ENCODE measurements around the gene ERO1B. TPM values are rescaled to one million over a fixed set of nuclear protein-coding genes. Genes with fewer than 3 reads are reported as not detected.

The ERO1B gene
- total RNA-seq, 1 donor from 2014 or later: 15.4 TPM

GRCh38 chr1:236242568-236242967, 39.2 kb downstream of the ERO1B start:
- Mint-ChIP-seq H3K27me3 (no peaks in the 10 kb centered on the region), H3K36me3 (ENCODE audit: insufficient read depth) (no peaks in the 10 kb centered on the region), H3K4me3 (ENCODE audit: low read depth) (no peak overlapping the region), H3K4me1 (ENCODE audit: low read depth) (no peaks in the 10 kb centered on the region), H3K27ac (no peak overlapping the region), H3K9me3 (ENCODE audit: low read depth) (no peaks in the 10 kb centered on the region)
- DNase-seq (ENCODE audit: low spot score, unreplicated experiment): no peak
- TF ChIP-seq, protein P1, sequence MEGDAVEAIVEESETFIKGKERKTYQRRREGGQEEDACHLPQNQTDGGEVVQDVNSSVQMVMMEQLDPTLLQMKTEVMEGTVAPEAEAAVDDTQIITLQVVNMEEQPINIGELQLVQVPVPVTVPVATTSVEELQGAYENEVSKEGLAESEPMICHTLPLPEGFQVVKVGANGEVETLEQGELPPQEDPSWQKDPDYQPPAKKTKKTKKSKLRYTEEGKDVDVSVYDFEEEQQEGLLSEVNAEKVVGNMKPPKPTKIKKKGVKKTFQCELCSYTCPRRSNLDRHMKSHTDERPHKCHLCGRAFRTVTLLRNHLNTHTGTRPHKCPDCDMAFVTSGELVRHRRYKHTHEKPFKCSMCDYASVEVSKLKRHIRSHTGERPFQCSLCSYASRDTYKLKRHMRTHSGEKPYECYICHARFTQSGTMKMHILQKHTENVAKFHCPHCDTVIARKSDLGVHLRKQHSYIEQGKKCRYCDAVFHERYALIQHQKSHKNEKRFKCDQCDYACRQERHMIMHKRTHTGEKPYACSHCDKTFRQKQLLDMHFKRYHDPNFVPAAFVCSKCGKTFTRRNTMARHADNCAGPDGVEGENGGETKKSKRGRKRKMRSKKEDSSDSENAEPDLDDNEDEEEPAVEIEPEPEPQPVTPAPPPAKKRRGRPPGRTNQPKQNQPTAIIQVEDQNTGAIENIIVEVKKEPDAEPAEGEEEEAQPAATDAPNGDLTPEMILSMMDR (IDR thresholded peaks at IDR 0.05; ENCODE audit: unreplicated experiment): no peak

DNA sequence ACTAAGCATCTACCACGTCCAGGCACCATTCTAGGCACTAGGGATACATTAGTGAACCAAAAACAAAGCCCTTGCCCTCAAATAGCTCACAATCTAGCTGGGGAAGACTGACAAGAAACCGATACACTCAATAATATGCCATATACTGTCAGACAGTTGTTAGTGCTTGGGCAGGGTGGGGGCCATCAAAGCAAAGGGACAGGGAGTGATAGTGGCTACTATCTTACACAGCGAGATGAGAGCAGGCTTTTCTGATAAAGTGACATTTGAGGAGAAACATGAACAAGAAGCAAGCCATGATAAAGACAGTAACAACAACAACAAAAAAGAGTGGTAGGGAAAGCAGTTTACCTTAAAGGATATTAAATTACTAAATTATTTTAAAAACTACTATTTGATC, 41.1 kb downstream of the ERO1B start:
- no peak overlapping the region for H3K27ac Mint-ChIP-seq
- no peaks in the 10 kb centered on the region for H3K27me3 Mint-ChIP-seq
- H3K4me3 Mint-ChIP-seq (ENCODE audit: low read depth): no peak overlapping the region
- H3K36me3 Mint-ChIP-seq (ENCODE audit: insufficient read depth): no peaks in the 10 kb centered on the region
- no peak for DNase-seq (ENCODE audit: low spot score, unreplicated experiment)
- H3K4me1 Mint-ChIP-seq (ENCODE audit: low read depth): no peaks in the 10 kb centered on the region
- H3K9me3 Mint-ChIP-seq (ENCODE audit: low read depth): no peaks in the 10 kb centered on the region
- TF ChIP-seq, protein P1 (IDR thresholded peaks at IDR 0.05; ENCODE audit: unreplicated experiment): no peak

- Mint-ChIP-seq H3K4me1 (ENCODE audit: low read depth) (no peaks in the 10 kb centered on the region), H3K27me3 (no peaks in the 10 kb centered on the region), H3K36me3 (ENCODE audit: insufficient read depth) (no peaks in the 10 kb centered on the region), H3K9me3 (ENCODE audit: low read depth) (no peaks in the 10 kb centered on the region), H3K27ac (no peak overlapping the region), H3K4me3 (ENCODE audit: low read depth) (no peak overlapping the region)
- TF ChIP-seq, protein P1 (IDR thresholded peaks at IDR 0.05; ENCODE audit: unreplicated experiment): no peak
- DNase-seq (ENCODE audit: low spot score, unreplicated experiment): no peak
These were observed 42.6 kb downstream of the ERO1B start for GRCh38 chr1:236239092-236239585.

DNA sequence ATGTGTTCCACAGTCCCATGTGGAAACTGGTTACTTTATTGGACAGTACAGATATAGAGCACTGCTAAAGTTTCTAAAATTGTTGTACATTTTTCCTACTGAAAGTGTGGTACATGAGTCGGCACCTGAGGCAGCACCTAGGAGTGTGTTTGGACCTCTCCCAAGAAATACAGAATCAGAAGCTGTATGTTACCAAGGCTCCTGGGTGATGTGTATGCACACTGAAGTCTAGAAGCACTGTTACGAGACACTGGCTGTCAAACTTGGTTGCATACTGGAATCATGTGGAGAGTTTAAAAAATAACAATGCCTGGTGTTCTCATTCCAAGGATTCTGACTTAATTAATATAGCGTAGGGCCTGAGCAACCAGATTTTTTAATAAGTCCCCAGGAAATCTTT, 46.6 kb downstream of the ERO1B start:
- DNase-seq (ENCODE audit: low spot score, unreplicated experiment): no peak
- Mint-ChIP-seq H3K4me1 (ENCODE audit: low read depth) (no peaks in the 10 kb centered on the region), H3K4me3 (ENCODE audit: low read depth) (no peak overlapping the region), H3K36me3 (ENCODE audit: insufficient read depth) (no peaks in the 10 kb centered on the region), H3K27me3 (no peaks in the 10 kb centered on the region), H3K9me3 (ENCODE audit: low read depth) (no peaks in the 10 kb centered on the region), H3K27ac (no peak overlapping the region)
- TF ChIP-seq, protein P1 (IDR thresholded peaks at IDR 0.05; ENCODE audit: unreplicated experiment): no peak

GRCh38 chr1:236228411-236228810, 53.3 kb downstream of the ERO1B start:
- DNase-seq (ENCODE audit: low spot score, unreplicated experiment): no peak
- H3K4me1 Mint-ChIP-seq (ENCODE audit: low read depth): no peaks in the 10 kb centered on the region
- no peaks in the 10 kb centered on the region for H3K9me3 Mint-ChIP-seq (ENCODE audit: low read depth)
- H3K4me3 Mint-ChIP-seq (ENCODE audit: low read depth): no peak overlapping the region
- TF ChIP-seq, protein P1 (IDR thresholded peaks at IDR 0.05; ENCODE audit: unreplicated experiment): no peak
- H3K36me3 Mint-ChIP-seq (ENCODE audit: insufficient read depth): no peaks in the 10 kb centered on the region
- no peak overlapping the region for H3K27ac Mint-ChIP-seq
- H3K27me3 Mint-ChIP-seq: no peaks in the 10 kb centered on the region
